ENCODE measurements around the gene MRPL10.

GRCh38 chr17:47821424-47822391 lies 9.6 kb downstream of the MRPL10 start, which contains the start of gene OSBPL7:
- no peak for TF ChIP-seq CTCF (IDR thresholded peaks at IDR 0.05)
- no peak for TF ChIP-seq POLR2A (IDR thresholded peaks at IDR 0.05)

Data from breast epithelium (tissue), 3 donors.